ENCODE results near the gene MGMT.

MGMT gene

GRCh38 chr10:129441372-129442009 lies 25.6 kb upstream of the MGMT start:
- H3K27me3 ChIP-seq (ENCODE audit: insufficient read depth, poor library complexity, severe bottlenecking): no peaks in the 10 kb centered on the region
- no peak overlapping the region for H3K27ac ChIP-seq (replicated peaks)
- no peak overlapping the region for H3K4me3 ChIP-seq (replicated peaks; ENCODE audit: insufficient read depth, low read length)
- no peak for DNase-seq (ENCODE audit: low read depth in 1 of 2, low spot score in 1 of 2)
- TF ChIP-seq SPI1 (IDR thresholded peaks at IDR 0.05; ENCODE audit: borderline replicate concordance, low read depth): no peak
- no peak for TF ChIP-seq POLR2AphosphoS5 (IDR thresholded peaks at IDR 0.05; ENCODE audit: low read depth)
- TF ChIP-seq GABPA (IDR thresholded peaks at IDR 0.05; ENCODE audit: low read depth): no peak
- TF ChIP-seq, protein P1, sequence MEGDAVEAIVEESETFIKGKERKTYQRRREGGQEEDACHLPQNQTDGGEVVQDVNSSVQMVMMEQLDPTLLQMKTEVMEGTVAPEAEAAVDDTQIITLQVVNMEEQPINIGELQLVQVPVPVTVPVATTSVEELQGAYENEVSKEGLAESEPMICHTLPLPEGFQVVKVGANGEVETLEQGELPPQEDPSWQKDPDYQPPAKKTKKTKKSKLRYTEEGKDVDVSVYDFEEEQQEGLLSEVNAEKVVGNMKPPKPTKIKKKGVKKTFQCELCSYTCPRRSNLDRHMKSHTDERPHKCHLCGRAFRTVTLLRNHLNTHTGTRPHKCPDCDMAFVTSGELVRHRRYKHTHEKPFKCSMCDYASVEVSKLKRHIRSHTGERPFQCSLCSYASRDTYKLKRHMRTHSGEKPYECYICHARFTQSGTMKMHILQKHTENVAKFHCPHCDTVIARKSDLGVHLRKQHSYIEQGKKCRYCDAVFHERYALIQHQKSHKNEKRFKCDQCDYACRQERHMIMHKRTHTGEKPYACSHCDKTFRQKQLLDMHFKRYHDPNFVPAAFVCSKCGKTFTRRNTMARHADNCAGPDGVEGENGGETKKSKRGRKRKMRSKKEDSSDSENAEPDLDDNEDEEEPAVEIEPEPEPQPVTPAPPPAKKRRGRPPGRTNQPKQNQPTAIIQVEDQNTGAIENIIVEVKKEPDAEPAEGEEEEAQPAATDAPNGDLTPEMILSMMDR (IDR thresholded peaks at IDR 0.05; ENCODE audit: insufficient read depth, low read length): no peak
- TF ChIP-seq, protein P2, sequence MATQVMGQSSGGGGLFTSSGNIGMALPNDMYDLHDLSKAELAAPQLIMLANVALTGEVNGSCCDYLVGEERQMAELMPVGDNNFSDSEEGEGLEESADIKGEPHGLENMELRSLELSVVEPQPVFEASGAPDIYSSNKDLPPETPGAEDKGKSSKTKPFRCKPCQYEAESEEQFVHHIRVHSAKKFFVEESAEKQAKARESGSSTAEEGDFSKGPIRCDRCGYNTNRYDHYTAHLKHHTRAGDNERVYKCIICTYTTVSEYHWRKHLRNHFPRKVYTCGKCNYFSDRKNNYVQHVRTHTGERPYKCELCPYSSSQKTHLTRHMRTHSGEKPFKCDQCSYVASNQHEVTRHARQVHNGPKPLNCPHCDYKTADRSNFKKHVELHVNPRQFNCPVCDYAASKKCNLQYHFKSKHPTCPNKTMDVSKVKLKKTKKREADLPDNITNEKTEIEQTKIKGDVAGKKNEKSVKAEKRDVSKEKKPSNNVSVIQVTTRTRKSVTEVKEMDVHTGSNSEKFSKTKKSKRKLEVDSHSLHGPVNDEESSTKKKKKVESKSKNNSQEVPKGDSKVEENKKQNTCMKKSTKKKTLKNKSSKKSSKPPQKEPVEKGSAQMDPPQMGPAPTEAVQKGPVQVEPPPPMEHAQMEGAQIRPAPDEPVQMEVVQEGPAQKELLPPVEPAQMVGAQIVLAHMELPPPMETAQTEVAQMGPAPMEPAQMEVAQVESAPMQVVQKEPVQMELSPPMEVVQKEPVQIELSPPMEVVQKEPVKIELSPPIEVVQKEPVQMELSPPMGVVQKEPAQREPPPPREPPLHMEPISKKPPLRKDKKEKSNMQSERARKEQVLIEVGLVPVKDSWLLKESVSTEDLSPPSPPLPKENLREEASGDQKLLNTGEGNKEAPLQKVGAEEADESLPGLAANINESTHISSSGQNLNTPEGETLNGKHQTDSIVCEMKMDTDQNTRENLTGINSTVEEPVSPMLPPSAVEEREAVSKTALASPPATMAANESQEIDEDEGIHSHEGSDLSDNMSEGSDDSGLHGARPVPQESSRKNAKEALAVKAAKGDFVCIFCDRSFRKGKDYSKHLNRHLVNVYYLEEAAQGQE (IDR thresholded peaks at IDR 0.05; ENCODE audit: insufficient replicate concordance, low read depth): no peak

DNA sequence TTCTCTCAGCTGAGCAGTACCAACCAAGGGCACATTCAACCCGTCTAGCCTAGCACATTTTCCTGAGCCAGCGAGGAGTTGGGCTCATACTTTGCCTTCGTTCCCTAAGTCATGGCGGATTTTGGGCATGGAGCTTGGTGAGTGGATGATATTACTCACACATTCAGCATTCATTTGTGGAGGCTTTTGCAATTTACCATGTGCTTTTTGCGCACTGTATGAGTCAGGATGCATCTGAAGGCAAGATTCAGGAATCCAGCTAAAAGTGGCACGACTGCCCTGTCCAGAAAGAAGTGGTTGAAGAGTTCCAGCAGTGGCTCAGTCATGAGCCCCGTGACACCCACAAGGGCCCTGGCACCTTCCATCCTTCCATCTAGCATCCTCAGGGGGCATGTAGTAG lies 24.2 kb upstream of the MGMT start:
- Histone ChIP-seq H3K27ac (replicated peaks) (no peak overlapping the region), H3K4me3 (replicated peaks; ENCODE audit: insufficient read depth, low read length) (no peak overlapping the region), H3K27me3 (ENCODE audit: insufficient read depth, poor library complexity, severe bottlenecking) (no peaks in the 10 kb centered on the region)
- no peak for DNase-seq (ENCODE audit: low read depth in 1 of 2, low spot score in 1 of 2)
- TF ChIP-seq SPI1 (IDR thresholded peaks at IDR 0.05; ENCODE audit: borderline replicate concordance, low read depth): no peak
- no peak for TF ChIP-seq POLR2AphosphoS5 (IDR thresholded peaks at IDR 0.05; ENCODE audit: low read depth)
- TF ChIP-seq, protein P1 (IDR thresholded peaks at IDR 0.05; ENCODE audit: insufficient read depth, low read length): no peak
- no peak for TF ChIP-seq GABPA (IDR thresholded peaks at IDR 0.05; ENCODE audit: low read depth)
- TF ChIP-seq, protein P2 (IDR thresholded peaks at IDR 0.05; ENCODE audit: insufficient replicate concordance, low read depth): no peak

DNA sequence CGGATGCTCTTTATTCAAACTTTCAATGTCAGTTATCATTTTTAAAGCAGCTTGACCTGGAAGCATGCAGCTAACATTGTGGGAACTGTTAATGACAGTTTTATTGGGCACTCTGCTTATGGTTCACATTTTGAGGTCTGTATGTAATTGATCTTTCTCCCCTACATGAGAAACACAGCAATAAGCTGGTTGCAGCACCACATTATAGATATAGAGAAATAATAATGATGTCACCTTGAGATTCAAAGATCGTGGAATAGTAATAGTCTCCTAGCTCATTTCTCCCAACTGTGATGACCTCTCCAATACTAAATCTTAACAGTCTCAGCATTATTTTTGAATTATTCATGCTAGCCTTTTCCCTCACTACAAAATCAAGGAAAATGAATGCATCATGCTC lies 22.7 kb upstream of the MGMT start:
- H3K27ac ChIP-seq (replicated peaks): no peak overlapping the region
- no peak for DNase-seq (ENCODE audit: low read depth in 1 of 2, low spot score in 1 of 2)
- no peak overlapping the region for H3K4me3 ChIP-seq (replicated peaks; ENCODE audit: insufficient read depth, low read length)
- TF ChIP-seq SPI1 (IDR thresholded peaks at IDR 0.05; ENCODE audit: borderline replicate concordance, low read depth): no peak
- no peak for TF ChIP-seq GABPA (IDR thresholded peaks at IDR 0.05; ENCODE audit: low read depth)
- TF ChIP-seq POLR2AphosphoS5 (IDR thresholded peaks at IDR 0.05; ENCODE audit: low read depth): no peak
- TF ChIP-seq, protein P1 (IDR thresholded peaks at IDR 0.05; ENCODE audit: insufficient read depth, low read length): no peak
- TF ChIP-seq, protein P2 (IDR thresholded peaks at IDR 0.05; ENCODE audit: insufficient replicate concordance, low read depth): no peak
- H3K27me3 ChIP-seq (ENCODE audit: insufficient read depth, poor library complexity, severe bottlenecking): no peaks in the 10 kb centered on the region
